Stimulated activated CD4-positive, alpha-beta T cell treated with anti-CD3 and anti-CD28 coated beads, Interleukin-1b, Interleukin-23, amount 100 ng/mL, for 1 hour (primary cell): ENCODE measurements around the gene PEX14.
"Not testable (repeated sequence)": the region's sequence is repeated elsewhere in the genome, so short reads cannot be mapped to it uniquely, and the experiment has no call there.

Experiments used
- DNase-seq, 2 donors: peaks; one replicate each; pipeline ENCODE4 v3.0.0-alpha.2; 2020; ENCODE audit warnings: low read depth in 2 of 2

Gene PEX14, protein sequence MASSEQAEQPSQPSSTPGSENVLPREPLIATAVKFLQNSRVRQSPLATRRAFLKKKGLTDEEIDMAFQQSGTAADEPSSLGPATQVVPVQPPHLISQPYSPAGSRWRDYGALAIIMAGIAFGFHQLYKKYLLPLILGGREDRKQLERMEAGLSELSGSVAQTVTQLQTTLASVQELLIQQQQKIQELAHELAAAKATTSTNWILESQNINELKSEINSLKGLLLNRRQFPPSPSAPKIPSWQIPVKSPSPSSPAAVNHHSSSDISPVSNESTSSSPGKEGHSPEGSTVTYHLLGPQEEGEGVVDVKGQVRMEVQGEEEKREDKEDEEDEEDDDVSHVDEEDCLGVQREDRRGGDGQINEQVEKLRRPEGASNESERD

DNA sequence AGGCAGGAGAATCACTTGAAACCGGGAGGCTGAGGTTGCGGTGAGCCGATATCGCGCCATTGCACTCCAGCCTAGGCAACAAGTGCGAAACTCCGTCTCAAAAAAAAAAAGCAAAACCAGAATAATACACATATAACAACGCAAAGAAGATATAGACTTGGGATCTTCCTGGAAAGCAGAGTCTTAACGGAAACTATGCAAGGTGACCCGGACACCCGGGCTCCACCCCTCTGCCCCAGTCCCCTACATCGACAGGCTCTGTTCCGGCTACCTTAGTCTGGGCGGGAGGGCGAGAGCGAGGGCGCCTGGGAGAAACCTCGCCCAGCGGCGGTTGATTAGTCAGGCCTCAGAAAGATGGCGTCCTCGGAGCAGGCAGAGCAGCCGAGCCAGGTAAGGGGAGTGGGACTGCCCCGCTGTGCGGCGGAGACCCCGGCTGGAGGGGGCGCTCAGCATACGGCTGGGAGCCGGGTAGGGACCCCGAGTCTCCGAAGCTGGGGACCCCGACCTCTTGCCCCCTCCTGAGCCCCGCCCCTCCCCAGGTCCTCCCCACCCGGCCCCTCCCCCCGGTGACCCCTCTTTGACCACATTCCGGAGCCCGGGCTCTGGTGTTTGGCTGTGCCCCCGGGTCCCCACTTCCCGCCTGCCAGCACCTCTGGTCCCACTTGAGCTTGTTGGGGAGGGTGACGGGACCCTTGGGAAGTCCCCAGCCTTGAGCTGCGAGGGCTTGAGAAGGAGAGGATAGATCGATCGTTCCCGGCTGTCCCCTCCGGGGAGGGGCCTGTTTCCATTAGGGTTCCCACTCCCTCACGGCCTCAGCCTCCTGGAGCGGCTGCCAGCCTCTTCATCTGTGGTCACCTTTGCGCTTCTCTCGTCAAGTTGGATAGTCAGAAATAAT lies at the start of gene PEX14:
Gene PEX14, plus strand, starts transcription at position 338 of the 895 bp plus-strand sequence. Its CDS starts 17 bp downstream, at position 355.
- peak; percentile 50 to 64 for DNase-seq

DNA sequence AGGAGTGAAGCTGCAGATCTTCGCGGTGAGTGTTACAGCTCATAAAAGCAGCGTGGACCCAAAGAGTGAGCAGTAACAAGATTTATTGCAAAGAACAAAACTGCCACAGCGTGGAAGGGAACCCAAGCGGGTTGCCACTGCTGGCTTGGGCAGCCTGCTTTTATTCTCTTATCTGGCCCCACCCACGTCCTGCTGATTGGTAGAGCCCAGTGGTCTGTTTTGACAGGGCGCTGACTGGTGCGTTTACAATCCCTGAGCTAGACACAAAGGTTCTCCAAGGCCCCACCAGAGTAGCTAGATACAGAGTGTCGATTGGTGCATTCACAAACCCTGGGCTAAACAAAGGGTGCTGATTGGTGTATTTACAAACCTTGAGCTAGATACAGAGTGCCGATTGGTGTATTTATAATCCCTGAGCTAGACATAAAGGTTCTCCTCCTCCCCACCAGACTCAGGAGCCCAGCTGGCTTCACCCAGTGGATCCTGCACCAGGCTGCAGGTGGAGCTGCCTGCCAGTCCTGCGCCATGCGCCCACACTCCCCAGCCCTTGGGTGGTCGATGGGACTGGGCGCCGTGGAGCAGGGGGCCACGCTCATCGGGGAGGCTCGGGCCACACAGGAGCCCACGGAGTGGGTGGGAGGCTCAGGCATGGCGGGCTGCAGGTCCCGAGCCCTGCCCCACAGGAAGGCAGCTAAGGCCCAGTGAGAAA lies 48.8 kb upstream of the PEX14 start:
- not testable (repeated sequence) for DNase-seq

DNA sequence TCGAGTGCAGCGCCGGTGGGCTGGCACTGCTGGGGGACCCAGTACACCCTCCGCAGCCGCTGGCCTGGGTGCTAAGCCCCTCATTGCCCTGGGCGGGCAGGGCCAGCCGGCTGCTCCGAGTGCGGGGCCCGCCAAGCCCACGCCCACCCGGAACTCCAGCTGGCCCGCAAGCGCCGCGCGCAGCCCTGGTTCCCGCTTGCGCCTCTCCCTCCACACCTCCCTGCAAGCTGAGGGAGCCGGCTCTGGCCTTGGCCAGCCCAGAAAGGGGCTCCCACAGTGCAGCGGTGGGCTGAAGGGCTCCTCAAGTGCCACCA lies 48.3 kb upstream of the PEX14 start:
- DNase-seq = not testable (repeated sequence)

DNA sequence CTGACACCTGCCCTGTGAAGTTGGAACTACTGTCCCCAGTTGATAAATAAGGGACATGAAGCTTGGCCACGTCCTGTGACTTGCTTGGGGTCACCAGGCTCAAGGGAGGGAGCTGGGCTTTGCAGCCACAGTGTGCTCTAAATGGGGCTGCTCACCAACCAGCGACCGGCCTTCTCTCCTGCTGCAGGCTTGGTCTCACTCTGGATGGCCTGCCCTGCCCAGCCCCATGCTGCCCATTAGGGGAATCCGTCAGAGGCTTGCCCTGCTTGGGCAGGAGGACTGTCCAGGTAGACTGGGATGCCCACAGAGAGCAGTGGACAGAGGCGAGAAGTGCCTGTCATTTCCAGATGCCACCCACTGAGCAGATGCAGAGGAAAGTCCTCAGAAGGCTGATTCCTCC lies 45.8 kb upstream of the PEX14 start:
- DNase-seq = no peak

DNA sequence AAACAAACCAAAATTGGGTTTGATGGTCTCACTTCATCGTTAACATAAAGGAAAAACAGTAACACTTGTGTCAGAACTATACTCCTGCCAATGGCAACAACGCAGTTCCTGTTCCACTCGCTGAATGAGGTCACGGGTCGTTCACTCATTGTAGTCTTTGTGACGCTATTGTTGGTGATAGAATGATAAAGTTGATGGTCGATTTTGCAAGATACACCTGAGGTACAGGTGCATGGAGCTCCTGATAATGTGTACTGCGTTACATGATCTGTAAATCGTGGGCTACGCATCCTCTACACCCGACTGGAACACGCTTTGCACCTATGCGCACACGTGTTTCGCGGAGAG lies 44.9 kb upstream of the PEX14 start:
- no peak for DNase-seq

DNA sequence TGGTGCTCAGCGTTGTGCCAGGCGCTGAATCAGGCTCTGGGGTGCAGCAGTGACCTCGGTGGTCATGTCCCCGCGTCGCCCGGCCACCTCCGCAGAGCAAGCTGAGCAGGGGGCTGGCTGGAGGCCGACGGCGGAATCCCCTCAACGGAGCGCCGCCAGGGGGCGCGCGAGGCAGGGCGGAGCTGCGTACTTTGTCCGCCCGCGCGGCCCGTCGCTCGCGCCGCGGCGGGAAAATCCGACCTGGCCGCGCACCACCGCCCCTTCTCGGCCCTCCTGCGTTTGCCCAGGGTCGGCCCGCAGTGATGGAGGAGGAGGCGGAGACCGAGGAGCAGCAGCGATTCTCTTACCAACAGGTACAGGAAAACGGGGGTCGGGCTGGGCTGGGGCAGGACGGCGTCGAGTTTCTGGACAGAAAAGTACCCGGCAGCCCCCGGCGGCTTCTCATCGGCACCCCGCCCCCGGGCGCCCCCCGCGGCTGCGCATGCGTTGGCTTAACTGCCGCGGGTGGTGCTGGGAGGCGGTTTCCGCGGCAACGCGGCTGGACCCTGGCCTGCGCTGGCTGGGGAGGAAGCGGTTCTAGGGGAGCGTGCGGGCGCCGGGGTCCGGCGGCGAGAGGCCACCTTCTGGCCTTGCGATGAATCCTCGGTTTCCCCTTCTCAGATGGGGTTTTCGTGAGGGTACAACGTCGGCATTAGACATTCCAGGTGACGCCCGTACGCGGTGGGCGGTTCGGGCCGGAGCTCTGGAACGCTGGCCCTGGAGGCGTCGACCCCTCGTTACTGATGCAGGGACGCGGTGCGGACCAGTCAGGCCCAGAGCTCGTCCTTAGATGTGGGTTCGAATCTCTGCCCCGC lies 44.3 kb upstream of the PEX14 start, which contains the start of gene CENPS:
Gene CENPS, plus strand, starts transcription at position 218 of the 854 bp plus-strand sequence. Its CDS starts 85 bp downstream, at position 303.
- peak; percentile 68 to 96 for DNase-seq

DNA sequence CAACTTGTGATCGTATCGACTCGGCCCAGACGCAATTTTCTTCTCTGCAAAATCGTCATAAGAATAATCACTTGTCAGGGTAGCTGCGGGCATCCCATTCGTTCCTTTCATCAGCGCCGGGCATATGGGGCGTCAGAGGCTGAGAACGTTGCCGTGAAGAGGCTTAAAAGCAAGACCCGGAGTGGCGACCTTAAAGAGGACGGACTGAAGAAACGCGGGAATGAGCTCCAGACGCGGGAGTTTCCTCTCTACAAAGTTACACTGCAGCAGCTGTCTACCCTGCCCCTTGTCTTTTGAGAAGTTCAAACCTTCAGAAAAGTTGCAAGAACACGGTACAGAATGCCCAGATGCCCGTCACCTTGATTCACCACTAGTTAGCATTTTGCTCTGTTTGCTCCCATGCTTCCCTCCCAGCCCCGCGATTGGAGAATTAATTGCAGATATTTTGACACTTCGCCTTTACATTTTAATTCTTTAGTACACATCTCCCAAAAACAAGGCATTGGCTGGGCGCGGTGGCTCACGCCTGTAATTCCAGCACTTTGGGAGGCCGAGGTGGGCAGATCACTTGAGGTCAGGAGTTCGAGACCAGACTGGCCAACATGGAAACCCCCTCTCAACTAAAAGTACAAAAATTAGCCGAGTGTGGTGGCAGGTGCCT lies 43.5 kb upstream of the PEX14 start:
- DNase-seq = no peak

DNA sequence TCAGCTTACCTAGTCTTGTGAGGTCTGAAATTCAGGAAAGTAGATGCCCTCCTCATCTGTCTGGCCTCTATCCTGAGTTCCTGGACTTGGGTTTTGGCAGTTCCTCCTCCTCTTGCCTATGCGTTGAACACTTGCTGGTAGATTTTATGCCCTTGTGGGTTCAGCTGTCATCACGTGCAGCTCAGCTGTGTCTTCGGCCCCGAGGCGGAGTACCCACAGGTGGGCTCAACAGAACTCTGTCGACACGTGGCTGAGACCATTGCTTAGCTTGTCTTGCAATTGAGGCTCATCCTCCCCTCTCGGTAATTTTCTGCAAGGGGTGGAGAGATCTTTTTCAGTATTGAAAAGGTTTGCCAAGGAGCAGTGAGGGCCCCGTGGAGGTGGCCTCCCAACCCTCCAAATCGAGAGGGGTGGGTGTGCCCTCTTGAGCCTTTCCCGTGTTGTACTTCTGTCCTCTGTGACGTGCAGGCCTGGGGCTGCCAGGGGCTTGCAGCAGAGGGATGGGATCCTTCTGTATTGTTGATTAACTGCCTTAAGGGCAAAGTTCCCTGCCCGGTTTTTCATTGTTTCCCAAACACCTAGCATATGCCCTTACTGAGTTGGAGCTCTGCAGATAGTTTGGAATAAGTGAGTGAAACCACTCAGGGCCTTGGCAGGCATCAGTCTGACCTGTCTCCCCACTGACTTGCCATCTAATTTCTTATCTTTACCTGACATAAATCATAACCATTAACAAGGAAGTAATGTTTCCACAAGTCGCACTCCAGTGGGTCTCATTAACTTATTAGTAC lies 41.6 kb upstream of the PEX14 start:
- DNase-seq = no peak

DNA sequence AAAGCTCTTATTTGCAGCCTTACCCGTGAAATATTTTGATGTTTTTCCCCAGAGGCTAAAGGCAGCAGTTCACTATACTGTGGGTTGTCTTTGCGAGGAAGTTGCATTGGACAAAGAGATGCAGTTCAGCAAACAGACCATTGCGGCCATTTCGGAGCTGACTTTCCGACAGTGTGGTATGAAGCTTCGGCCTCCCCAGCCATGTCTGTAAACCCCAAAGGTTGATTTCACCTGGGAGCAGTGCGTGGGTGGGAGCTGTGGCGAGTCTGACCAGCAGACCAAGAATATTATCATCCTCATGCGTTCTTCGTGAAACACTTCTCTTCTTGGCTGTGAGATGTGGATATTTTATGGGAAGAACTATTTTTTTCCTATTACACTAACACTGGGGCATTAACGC lies 41.0 kb upstream of the PEX14 start:
- no peak for DNase-seq

DNA sequence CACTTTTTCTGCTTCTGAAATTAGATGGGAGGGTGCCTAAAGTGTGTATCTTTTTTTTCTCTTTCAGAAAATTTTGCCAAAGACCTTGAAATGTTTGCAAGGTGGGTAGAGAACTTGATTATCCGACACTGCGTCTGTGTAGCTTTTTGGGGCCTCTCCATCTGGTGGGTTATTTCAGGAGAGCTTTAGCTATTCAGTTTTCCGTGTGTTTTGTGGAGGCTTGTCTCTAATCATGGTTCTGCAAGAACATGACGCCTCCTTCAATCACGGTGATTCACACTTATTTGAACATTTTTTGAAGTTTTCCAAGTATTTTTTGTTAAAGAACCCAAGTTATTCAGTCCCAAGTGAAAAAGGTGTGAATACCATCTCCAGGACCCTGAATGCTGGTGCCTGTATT lies 40.2 kb upstream of the PEX14 start:
- DNase-seq = no peak

DNA sequence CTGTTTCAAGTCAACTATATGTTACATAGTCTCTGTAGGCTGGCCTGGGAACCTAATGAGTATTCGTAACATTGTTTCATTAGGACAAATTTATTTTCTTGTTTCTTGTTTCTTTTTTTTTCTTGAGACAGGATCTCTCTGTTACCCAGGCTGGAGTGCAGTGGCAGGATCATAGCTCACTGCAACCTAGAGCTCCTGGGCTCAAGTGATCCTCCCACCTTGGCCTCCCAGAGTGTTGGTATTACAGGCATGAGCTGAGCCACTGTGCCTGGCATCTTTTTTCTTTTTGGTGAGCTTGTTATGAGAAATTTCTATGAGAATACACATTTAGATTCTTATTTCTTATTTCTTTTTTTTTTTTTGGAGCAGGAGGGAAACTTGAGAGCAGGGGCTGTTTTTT lies 37.7 kb upstream of the PEX14 start:
- DNase-seq = no peak

DNA sequence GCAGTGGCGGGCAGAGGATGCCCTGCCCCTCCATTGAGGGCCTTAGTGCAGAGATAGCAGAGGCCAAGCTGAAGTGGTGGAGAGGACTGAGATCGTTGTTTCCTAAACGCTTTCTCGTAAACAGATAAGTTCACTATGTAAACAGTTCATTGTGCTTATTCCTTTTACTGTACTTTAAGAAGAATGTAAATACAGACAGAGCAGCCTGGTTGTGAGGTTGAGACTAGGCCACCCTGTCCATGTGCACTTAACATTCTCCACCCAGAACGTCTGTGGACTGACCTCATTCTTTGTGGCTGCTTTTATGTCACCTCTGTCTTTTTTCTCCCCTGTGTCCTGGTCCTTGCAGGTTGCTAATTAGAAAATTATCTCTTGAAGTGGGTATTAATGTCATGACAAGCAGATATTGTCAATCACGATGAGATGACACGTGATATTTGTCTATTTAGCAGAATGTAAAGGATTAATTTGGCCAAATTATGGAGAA lies 36.0 kb upstream of the PEX14 start:
- no peak for DNase-seq

DNA sequence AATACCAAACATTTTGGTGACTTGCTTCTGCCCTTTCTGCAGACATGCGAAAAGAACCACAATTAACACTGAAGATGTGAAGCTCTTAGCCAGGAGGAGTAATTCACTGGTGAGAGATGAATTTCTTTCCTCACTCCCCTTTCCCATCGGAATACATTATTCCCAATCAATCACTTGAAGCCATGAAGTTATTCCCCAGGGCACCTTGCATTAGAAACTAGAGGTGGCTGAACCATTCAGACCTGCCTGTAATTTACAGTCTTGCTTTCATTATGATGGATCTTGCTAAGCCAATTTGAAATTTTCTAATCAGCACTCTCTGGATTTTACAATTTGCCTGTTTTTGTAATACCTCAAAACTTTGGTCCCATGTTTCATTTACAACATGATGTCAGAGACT lies 34.4 kb upstream of the PEX14 start:
- no peak for DNase-seq

DNA sequence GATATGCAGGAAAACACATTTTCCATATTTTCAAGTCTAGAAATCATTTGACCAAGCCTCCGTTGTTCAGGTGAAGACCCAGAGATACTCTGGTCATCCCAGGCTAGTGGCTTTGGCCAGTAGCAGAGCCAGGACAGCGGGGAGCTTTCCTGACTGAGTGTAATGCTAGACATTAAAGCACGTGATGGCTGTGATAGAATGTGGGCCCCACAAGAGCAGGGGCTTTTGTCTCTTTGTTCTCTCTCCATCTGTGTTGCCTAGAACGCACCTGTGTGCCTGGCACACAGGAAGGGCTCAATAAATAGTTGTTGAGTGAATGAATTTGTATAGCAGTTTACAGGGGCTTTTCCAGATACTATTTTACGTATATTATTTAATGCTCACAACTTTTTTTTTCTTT lies 34.0 kb upstream of the PEX14 start:
- no peak for DNase-seq

DNA sequence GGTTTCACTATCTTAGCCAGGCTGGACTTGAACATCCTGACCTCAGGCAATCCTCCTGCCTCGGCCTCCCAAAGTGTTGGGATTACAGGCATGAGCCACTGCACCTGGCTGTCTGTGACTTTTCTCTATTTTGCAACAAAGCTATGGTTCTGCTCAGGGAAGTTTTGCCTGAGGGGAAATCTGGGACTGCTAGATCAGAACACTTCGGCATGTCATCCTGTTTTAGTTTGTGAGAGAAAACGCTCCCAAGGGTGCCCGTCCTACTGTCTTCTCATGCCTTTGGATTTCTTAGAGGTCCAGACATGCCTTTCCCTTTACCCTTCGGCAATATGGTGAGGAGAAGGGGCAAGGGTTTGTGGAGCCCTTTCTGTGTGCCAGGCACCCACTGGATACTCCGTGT lies 30.5 kb upstream of the PEX14 start:
- no peak for DNase-seq

DNA sequence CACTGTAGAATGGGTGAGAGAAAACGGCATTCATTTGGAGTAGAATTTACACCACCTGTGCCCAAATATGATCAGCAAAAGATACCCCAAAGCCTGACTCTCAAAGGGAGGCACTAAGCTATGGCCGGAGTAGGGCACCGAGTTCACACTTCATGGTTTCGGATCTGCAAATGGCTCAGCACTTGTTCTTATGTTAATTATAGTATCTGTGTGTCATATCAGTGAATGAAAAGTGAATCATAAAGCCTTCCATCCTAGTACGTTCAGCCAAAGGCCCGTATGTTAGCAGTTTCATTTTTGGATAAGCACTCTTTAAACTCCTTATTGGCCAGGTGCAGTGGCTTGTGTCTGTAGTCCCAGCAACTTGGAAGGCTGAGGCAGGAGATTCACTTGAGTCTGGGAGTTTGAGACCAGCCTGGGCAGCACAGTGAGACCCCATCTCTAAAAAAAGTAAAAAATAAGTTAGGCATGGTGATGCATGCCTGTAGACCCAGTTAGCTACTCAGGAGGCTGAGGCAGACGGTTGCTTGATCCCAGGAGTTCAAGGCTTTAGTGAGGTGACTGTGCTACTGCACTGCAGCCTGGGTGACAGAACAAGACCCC lies 29.9 kb upstream of the PEX14 start:
- no peak for DNase-seq

DNA sequence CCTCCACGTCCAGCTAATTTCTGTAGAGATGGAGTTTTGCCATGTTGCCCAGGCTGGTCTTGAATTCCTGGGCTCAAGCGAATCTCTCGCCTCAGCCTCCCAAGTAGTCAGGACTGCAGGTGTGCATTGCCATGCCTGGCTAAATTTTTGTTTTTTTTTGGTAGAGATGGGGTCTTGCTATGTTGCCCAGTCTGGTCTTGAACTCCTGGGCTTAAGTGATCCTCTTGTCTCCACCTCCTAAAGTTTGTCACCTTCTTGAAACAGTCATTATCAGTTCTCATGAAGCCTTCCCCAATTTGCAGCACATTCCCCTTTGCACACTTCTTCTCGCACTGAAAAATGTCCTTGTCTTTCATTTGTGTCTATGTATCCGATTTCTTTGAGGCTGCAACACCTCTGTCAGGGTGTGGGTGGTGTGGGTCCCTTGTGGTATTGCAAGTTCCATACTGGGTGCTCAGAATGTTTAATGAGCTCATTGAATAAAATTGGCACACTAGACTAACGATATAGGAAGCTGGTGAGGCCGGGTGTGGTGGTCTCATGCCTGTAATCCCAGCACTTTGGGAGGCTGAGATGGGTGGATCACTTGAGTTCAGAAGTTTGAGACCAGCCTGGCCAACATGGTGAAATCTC lies 27.8 kb upstream of the PEX14 start:
- DNase-seq = no peak

DNA sequence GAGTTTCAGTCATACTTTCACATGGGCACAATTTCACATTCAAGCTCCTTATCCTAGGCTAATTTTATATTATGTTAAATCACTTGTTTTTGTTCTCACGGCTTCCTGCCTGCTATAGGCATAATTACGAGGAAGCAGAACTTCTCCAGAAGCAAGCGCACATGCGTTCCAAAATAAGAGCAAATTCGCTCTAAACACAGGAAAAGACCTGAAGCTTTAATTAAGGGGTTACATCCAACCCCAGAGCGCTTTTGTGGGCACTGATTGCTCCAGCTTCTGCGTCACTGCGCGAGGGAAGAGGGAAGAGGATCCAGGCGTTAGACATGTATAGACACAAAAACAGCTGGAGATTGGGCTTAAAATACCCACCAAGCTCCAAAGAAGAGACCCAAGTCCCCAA lies 25.0 kb upstream of the PEX14 start, which contains the start of gene CORT:
Gene CORT, plus strand, starts transcription at position 281 of the 400 bp plus-strand sequence. CDS start 193 bp downstream, outside the sequence.
- no peak for DNase-seq
